GM19023 (cell line): ENCODE data around the gene VAV1.
"Not testable (repeated sequence)": the region's sequence is repeated elsewhere in the genome, so short reads cannot be mapped to it uniquely, and the experiment has no call there.

Experiments used
- ATAC-seq: cut with Tn5 transposase; IDR thresholded peaks from one replicate; pipeline ENCODE4 v1.9.1; 2021; ENCODE audit warnings: mild to moderate bottlenecking, moderate library complexity; ENCODE audit not compliant: unreplicated experiment

VAV1 gene

GRCh38 chr19:6736917-6737283 is 35.6 kb upstream of the VAV1 start:
- ATAC-seq: no peak

DNA sequence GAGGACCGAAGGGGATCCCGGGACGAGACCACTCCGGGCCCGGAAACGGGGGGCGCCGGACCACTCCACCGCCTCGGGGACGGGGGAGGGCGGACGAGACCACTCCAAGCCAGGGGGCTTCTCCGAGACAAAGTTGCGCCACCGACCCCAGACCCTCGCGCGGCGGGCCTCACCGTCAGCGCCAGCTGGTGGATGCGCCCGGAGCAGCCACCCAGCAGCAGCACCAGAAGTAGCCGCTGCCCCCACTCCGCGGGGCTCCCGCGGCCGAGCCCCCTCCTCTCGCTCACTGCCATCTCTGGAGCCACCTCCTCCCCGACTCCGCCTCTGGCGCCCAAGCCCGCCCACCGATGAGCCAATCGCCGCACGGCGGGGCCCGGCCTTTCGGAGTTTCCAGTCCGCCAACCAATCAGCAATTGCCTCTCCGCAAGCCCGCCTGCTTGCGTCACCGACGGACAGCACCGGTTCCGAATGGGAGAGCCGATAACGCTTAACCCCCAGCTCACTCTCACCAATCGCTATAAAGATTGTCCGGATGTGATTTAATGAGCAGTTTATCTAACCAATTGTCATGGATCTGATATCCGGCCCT is 35.1 kb upstream of the VAV1 start, which contains the start of gene GPR108:
Gene GPR108, minus strand, starts transcription at position 297 of the 589 bp plus-strand sequence. Its CDS starts 4 bp downstream, at position 293.
- peak; percentile 72 for ATAC-seq

- no peak for ATAC-seq
These were observed 34.4 kb upstream of the VAV1 start for GRCh38 chr19:6737873-6738786.

- no peak for ATAC-seq
These were observed 33.6 kb upstream of the VAV1 start for GRCh38 chr19:6738787-6739389.

DNA sequence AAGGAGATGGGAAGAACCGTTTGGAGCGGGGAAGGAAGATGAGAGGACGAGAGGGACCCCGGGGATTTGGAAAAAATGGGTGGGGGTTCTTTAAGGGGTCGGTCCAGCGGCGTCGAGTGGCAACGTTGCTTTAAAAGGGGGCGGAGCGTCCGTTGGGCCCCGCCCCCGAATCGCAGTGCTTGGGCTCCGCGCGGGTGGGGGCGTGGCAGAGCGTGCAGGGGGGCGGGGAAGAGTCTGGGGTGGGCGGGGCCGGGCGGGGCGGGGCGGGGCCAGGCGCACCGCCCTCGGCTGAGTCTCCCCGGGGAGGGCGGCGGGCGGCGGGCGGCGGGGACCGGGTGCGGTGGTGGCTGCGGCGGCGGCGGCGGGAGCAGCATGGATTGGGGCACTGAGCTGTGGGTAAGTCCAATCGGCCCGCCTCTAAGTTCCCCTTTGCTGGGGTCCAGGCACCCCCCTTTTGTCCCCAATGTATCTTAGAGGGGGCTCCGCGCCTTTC is 33.1 kb upstream of the VAV1 start, which contains the start of gene TRIP10:
Gene TRIP10, plus strand, starts transcription at position 291 of the 493 bp plus-strand sequence. Its CDS starts 82 bp downstream, at position 373.
- ATAC-seq: no peak

GRCh38 chr19:6739883-6740588 is 32.5 kb upstream of the VAV1 start:
- ATAC-seq: no peak

DNA sequence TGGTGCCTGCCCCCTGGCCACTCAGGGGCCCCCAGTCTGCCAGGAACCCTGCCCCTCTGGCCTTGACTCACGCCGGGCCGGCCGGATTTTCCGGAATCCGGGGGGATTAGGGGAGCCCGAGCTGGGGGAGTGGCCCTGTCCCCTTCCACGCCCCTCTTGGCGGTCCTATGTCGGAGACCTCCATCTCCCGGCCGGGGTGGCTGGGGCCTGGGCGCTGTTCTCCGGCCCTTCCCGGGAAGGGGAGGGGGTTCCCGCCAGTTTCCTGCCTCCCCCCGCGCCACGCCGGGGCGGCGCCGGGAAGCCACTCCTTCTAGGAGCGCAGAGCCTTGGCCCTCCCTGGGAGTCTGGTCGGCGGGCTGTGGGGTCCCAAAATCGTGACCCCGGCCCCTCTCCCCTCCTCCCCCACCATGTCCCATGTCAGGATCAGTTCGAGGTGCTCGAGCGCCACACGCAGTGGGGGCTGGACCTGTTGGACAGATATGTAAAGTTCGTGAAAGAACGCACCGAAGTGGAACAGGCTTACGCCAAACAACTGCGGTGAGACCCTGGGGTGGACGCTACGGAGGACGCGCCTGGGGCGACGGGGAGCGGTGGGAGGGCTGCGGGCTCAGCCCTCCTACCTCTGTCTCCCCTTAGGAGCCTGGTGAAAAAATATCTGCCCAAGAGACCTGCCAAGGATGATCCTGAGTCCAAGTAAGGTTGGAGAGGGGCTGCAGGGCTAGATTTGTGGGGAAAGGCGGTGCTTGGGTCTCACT is 31.7 kb upstream of the VAV1 start:
- ATAC-seq: no peak

- no peak for ATAC-seq
These were observed 29.4 kb upstream of the VAV1 start for GRCh38 chr19:6743066-6743465.

DNA sequence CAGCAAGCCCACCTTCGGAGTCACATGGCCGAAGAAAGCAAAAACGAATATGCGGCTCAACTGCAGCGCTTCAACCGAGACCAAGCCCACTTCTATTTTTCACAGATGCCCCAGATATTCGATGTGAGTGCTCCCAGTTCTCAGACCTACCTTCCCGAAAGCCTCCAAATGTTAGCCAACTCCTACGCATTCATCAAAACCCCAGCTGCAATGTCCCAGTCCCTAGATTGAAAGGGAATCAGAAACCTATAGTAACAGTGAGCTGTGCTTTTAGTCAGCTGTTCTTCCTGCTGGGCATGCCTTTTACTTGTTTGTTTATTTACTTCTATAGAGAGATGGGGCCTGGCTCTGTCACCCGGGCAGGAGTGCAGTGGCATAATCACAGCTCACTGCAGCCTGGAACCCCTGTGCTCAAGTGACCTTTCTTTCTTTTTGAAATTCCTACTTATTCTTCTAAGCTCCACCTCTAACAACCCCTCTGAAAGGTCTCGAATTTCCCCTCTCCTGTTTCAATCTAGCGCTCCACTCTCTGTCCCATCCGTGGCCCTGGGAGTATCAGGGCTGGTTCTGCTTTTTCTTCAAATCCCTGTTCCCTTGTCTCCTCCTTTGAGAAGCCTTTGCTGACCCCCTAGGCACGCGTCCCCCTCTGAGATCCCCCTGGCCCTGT is 28.7 kb upstream of the VAV1 start:
- no peak for ATAC-seq

- no peak for ATAC-seq
These were observed 27.9 kb upstream of the VAV1 start for GRCh38 chr19:6744381-6745301.

GRCh38 chr19:6745965-6746364 is 26.5 kb upstream of the VAV1 start:
- ATAC-seq: no peak

GRCh38 chr19:6748543-6748942 is 24.0 kb upstream of the VAV1 start:
- not testable (repeated sequence) for ATAC-seq

- no peak for ATAC-seq
These were observed 22.4 kb upstream of the VAV1 start for GRCh38 chr19:6750062-6750461.

- no peak for ATAC-seq
These were observed 21.3 kb upstream of the VAV1 start for GRCh38 chr19:6751189-6751588.

- ATAC-seq: no peak
These were observed 20.0 kb upstream of the VAV1 start for GRCh38 chr19:6752256-6753177.

GRCh38 chr19:6753178-6754031 is 19.1 kb upstream of the VAV1 start:
- peak; percentile 82 for ATAC-seq

GRCh38 chr19:6754136-6754535 is 18.4 kb upstream of the VAV1 start:
- ATAC-seq: no peak
